GM23338 (cell line): ENCODE measurements around the gene XIRP2. TPM values are rescaled to one million over a fixed set of nuclear protein-coding genes. Genes with fewer than 3 reads are reported as not detected.

ENCODE experiments used
- ATAC-seq: fragments of 200-7000 bp; cut with Tn5 transposase; 3 replicates; pipeline ENCODE4 v1.9.1; 2020
- DNase-seq: peaks from one replicate; pipeline ENCODE4 v3.0.0-alpha.2; 2015; ENCODE audit warnings: low spot score
- H2AFZ ChIP-seq: fragments of 200-600 bp; sonication (generic); 2 replicates; pipeline ENCODE4 v1.8.0; 2016; ENCODE audit warnings: antibody characterized with exemption, mild to moderate bottlenecking, moderate library complexity
- H3F3A ChIP-seq: fragments of 200-600 bp; sonication (generic); replicated peaks from 2 replicates; pipeline ENCODE4 v1.8.0; 2017; ENCODE audit warnings: antibody characterized with exemption, mixed run types, low read depth
- H3K27ac ChIP-seq: fragments of 200-600 bp; sonication (generic); 2 replicates; pipeline ENCODE4 v1.6.1; 2016; ENCODE audit warnings: low read depth
- H3K27me3 ChIP-seq: fragments of 200-600 bp; sonication (generic); 2 replicates; pipeline ENCODE4 v1.8.0; 2016; ENCODE audit warnings: mild to moderate bottlenecking, mixed run types, moderate library complexity; ENCODE audit not compliant: insufficient read depth
- H3K36me3 ChIP-seq: fragments of 200-600 bp; sonication (generic); 2 replicates; pipeline ENCODE4 v1.8.0; 2016; ENCODE audit warnings: mild to moderate bottlenecking; ENCODE audit not compliant: insufficient read depth
- H3K4me1 ChIP-seq: fragments of 200-600 bp; sonication (generic); 2 replicates; pipeline ENCODE4 v1.8.0; 2016; ENCODE audit warnings: mild to moderate bottlenecking, moderate library complexity; ENCODE audit not compliant: insufficient read depth
- H3K4me2 ChIP-seq: fragments of 200-600 bp; sonication (generic); 2 replicates; pipeline ENCODE4 v1.7.1; 2017; ENCODE audit warnings: mixed run types
- H3K4me3 ChIP-seq: fragments of 200-600 bp; sonication (generic); 2 replicates; pipeline ENCODE4 v1.6.1; 2016; ENCODE audit warnings: mixed run types
- H3K79me2 ChIP-seq: fragments of 200-600 bp; sonication (generic); replicated peaks from 2 replicates; pipeline ENCODE4 v1.8.0; 2017; ENCODE audit warnings: mild to moderate bottlenecking; ENCODE audit not compliant: insufficient read depth
- H3K9me2 ChIP-seq: fragments of 200-600 bp; sonication (generic); 2 replicates; pipeline ENCODE4 v1.8.0; 2017; ENCODE audit not compliant: insufficient read depth
- H4K20me1 ChIP-seq: fragments of 200-600 bp; sonication (generic); replicated peaks from 2 replicates; pipeline ENCODE4 v1.8.0; 2017; ENCODE audit warnings: mild to moderate bottlenecking; ENCODE audit not compliant: insufficient read depth
- H3K27ac Mint-ChIP-seq: 2 replicates; pipeline ENCODE4 v1.8.0; 2020; ENCODE audit warnings: inconsistent platforms, mild to moderate bottlenecking, moderate library complexity, mixed read lengths
- H3K27me3 Mint-ChIP-seq: 3 replicates; pipeline ENCODE4 v1.8.0; 2022; ENCODE audit warnings: low read depth, mild to moderate bottlenecking, moderate library complexity, mixed read lengths, inconsistent platforms; ENCODE audit not compliant: insufficient read depth, poor library complexity
- H3K36me3 Mint-ChIP-seq: 3 replicates; pipeline ENCODE4 v1.8.0; 2021; ENCODE audit warnings: low read depth, mild to moderate bottlenecking, inconsistent platforms, moderate library complexity, mixed read lengths
- H3K4me1 Mint-ChIP-seq: 3 replicates; pipeline ENCODE4 v1.8.0; 2020; ENCODE audit warnings: mild to moderate bottlenecking, inconsistent platforms, mixed read lengths
- H3K4me3 Mint-ChIP-seq: 3 replicates; pipeline ENCODE4 v1.8.0; 2021; ENCODE audit warnings: moderate library complexity, mild to moderate bottlenecking, inconsistent platforms, mixed read lengths
- H3K9me3 Mint-ChIP-seq: 3 replicates; pipeline ENCODE4 v1.8.0; 2020; ENCODE audit warnings: moderate library complexity, mild to moderate bottlenecking, inconsistent platforms, mixed read lengths
- CTCF ChIP-seq, 2 experiments: fragments of 200-600 bp in 1 of 2; sonication (generic) in 1 of 2; conservative IDR thresholded peaks; 2 replicates each; pipeline versions ENCODE4 v1.5.1 to v1.6.1; 2016 to 2017; ENCODE audit warnings: antibody characterized with exemption in 2 of 2, low read depth in 2 of 2, mild to moderate bottlenecking in 2 of 2, moderate library complexity in 1 of 2
- ETS1 ChIP-seq: IDR thresholded peaks from 2 replicates; pipeline ENCODE4 v1.6.1; 2016; ENCODE audit warnings: antibody characterized with exemption
- ZNF462 ChIP-seq: fragments of 250-450 bp; sonication (Bioruptor Pico); IDR thresholded peaks from 2 replicates; pipeline ENCODE4 v1.5.0; 2020; ENCODE audit warnings: mild to moderate bottlenecking, moderate library complexity
- polyA plus RNA-seq: library from polyadenylated mRNA; unstranded; fragments of >200 nt; fragmentation: Nextera tagmentation; extraction: Ambion mirVana; gene quantifications from 2 replicates; pipeline ENCODE4 v1.2.1, GENCODE V29; 2016
- total RNA-seq: library from RNA; depleted of rRNA; stranded (reverse); fragments of >200 nt; shearing (Covaris generic); gene quantifications from 2 replicates; pipeline ENCODE4 v1.2.3, GENCODE V29; 2014

Gene XIRP2
- total and polyA plus RNA-seq, 2 experiments from 2014 or later: 0.17 to 0.31 TPM

GRCh38 chr2:166900700-166901099 lies 12.4 kb downstream of the XIRP2 start:
- no peaks in the 10 kb centered on the region for H3K4me1 Mint-ChIP-seq
- ATAC-seq (peak; percentile 97), DNase-seq (peak; percentile 82)
- H2AFZ ChIP-seq: 0 out of 2 replicates have a peak overlapping the region, but pooled peaks have one; percentile 4
- no peak overlapping the region for H3K27ac ChIP-seq
- H3K36me3 ChIP-seq: no peaks in the 10 kb centered on the region
- H3K9me3 Mint-ChIP-seq: no peaks in the 10 kb centered on the region
- no peak for TF ChIP-seq ETS1
- TF ChIP-seq ZNF462 (CRISPR knock-in tag): peak; percentile 77
- TF ChIP-seq CTCF (conservative IDR thresholded peaks at IDR 0.05; ENCODE audit: low read depth in 2 of 2): peak; percentile 63 to 88
- H3K79me2 ChIP-seq: no peaks in the 10 kb centered on the region
- H3K4me3 Mint-ChIP-seq: no peak overlapping the region
- H3K27me3 ChIP-seq: no peaks in the 10 kb centered on the region
- H3K4me3 ChIP-seq: no peak overlapping the region
- no peaks in the 10 kb centered on the region for H3K9me2 ChIP-seq
- no peaks in the 10 kb centered on the region for H3F3A ChIP-seq
- H3K27me3 Mint-ChIP-seq: no peaks in the 10 kb centered on the region
- H3K27ac Mint-ChIP-seq: no peak overlapping the region
- H3K4me1 ChIP-seq: no peaks in the 10 kb centered on the region
- no peaks in the 10 kb centered on the region for H3K36me3 Mint-ChIP-seq
- H3K4me2 ChIP-seq: no peak overlapping the region
- H4K20me1 ChIP-seq: no peaks in the 10 kb centered on the region
